Dedifferentiated amniotic fluid mesenchymal stem cell (primary cell): ENCODE results near the gene SPACDR.
"Not testable (repeated sequence)": the region's sequence is repeated elsewhere in the genome, so short reads cannot be mapped to it uniquely, and the experiment has no call there.

Experiments used
- DNase-seq: peaks from one replicate; pipeline ENCODE4 v3.0.0-alpha.2; 2016; ENCODE audit errors: extremely low spot score

SPACDR gene

DNA sequence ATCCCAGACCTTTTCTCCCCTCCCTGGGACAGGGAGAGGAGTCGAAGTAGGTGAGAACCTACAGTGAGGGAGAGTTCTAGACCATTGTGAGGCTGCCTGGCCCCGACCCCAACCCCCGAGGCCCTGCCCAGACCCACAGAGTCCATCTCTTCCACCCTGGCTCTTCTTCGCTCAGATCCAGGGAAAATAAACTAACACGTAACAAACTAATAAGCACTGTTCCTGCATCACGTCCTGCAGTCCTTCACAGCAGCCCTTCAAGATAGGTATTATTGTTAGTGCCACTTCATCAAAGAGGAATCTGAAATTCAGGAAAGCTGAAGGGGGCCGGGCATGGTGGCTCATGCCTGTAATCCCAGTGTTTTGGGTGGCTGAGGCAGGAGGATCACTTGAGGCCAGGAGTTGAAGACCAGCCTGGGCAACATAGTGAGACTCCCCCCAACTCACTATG, at the start of gene SPACDR:
Gene SPACDR, minus strand, starts transcription at position 51 of the 451 bp plus-strand sequence. CDS start 235 bp downstream, outside the sequence.
- no peak for DNase-seq

DNA sequence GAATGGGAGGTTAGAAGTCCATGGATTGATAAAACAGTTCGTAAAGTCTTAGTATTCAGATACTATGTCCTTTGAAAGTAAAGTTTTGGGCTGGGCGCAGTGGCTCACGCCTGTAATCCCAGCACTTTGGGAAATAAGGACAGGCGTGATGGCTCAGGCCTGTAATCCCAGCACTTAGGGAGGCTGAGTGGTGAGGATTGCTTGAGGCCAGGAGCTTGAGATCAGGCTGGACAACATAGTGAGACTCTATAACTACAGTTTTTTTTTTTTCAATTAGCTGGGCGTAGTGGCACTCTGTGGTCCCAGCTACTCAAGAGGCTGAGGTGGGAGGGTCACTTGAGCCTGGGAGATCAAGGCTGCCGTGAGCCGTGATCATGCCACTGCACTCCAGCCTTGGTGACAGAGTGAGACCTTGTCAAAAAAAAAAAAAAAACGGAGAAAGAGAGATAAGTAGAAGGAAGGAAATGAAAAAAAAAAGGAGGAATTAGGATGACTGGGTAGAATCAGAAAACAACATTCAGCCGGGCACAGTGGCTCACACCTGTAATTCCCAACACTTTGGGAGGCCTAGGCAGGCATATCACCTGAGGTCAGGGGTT, 49.3 kb upstream of the SPACDR start:
- DNase-seq, result no peak

DNA sequence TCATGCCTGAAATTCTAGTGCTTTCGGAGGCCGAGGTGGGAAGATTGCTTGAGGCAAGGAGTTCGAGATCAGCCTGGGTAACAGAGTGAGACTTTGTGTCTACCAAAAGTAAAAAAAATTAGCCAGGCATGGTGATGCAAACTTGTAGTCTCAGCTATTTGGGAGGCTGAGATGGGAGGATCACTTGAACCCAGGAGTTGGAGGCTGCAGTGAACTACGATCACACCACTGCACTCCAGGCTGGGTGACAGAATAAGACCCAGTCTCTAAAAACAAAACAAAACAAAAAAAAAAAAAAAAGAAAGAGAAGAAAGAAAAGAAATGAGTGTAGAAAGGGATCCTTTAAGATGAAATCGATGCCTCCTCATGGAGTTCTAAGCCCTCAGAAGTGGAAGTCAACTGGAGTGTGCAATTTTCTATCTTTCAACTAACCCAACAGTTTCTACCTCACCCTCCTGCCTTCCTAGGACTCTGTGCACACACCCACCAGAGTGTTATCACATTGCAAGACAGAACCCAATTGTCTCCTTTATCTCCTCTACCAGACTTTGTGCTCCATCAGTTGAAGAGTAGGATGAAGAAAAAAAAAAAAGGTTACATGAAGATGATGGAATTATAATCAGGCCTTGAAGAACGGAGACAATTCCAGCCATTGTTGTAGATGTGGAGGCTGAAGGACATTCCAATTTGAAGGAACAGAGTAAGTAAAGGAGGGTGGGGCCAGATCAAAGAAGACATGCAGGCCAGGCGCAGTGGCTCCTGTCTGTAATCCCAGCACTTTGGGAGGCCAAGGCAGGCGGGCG, 46.6 kb upstream of the SPACDR start:
- DNase-seq, result no peak

GRCh38 chr7:100509231-100509630, 45.2 kb upstream of the SPACDR start:
- DNase-seq, result no peak

- no peak for DNase-seq
Measured at GRCh38 chr7:100506356-100506923, 42.4 kb upstream of the SPACDR start.

DNA sequence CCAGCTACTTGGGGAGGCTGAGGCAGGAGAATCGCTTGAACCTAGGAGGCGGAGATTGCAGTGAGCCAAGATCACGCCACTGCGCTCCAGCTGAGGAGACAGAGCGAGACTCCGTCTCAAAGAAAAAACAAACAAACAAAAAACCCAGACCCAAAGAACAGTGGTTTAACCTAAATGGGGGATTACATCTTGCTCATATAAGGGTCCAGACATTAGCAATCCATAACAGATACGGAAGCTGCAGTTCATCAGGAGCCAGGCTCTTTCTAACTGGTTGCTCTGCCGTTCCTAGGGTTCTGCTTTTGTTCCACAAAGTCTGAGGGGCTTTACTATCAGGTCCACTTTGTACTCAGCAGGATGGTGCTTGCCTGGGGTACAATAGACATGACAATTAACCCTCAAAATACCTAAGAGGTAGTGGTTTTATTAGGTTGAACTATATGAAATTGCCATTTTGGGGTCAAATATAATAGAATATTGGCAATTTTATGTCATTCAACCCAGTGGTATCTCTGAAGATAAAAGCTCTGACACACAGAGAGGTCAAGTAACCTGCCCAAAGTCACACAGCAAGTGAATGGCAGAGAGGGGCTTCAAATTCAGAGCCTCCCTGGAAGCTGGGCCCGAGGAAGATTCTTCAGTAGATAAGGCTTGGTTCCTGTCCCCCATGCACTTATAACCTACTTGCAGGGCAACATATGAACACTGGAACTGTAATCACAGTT, 41.0 kb upstream of the SPACDR start:
- no peak for DNase-seq

- DNase-seq, result not testable (repeated sequence)
Measured at GRCh38 chr7:100504031-100504430, 40.0 kb upstream of the SPACDR start.

DNA sequence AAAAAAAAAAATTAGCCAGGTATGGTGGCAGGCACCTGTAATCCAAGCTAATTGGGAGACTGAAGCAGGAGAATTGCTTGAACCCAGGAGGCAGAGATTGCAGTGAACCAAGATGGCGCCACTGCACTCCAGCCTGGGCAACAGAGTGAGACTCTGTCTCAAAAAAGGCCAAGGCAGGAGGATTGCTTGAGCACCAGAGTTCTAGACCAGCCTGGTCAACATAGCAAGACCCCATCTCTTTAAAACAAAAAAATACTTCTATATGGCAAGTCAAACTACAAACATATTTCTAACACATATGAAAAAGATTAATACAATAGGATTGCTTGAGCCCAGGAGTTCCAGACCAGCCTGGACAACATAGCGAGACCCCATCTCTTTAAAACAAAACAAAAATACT, 36.7 kb upstream of the SPACDR start:
- not testable (repeated sequence) for DNase-seq

GRCh38 chr7:100496509-100496908, 32.4 kb upstream of the SPACDR start:
- DNase-seq, result no peak

DNA sequence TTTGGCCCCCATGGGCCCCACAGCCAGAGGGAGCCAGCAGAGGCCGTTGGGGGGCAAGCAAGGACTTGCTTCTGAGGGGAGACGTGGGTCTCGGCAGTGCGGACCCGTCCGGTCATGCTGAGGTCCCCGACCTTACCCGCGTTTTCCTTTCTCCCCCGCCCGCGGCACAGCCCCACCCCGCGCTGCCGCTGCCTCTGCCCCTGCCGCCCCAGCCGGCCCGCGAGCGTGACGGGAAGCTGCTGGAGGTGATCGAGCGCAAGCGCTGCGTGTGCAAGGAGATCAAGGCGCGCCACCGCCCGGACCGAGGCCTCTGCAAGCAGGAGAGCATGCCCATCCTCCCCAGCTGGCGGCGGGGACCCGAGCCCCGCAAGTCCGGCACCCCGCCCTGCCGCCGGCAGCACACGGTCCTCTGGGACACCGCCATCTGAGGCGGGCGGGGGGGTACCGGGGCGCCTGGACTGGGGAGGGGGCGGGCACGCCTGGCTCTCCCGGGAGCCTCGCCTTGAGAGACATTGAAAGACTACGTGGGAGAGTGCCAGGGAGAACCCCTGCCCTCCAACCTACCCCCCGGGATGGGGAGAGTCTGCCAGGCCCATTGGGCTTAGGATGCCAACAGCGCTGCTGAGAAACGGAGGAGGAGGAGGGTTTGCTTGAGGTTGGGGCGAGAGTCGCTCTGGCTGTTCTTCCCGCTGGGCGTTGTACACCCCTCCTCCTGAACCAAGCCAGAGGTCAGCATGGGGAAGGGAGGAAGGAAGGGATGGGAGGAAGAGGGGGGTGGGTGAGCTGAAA, 29.6 kb upstream of the SPACDR start:
- DNase-seq, result no peak

DNA sequence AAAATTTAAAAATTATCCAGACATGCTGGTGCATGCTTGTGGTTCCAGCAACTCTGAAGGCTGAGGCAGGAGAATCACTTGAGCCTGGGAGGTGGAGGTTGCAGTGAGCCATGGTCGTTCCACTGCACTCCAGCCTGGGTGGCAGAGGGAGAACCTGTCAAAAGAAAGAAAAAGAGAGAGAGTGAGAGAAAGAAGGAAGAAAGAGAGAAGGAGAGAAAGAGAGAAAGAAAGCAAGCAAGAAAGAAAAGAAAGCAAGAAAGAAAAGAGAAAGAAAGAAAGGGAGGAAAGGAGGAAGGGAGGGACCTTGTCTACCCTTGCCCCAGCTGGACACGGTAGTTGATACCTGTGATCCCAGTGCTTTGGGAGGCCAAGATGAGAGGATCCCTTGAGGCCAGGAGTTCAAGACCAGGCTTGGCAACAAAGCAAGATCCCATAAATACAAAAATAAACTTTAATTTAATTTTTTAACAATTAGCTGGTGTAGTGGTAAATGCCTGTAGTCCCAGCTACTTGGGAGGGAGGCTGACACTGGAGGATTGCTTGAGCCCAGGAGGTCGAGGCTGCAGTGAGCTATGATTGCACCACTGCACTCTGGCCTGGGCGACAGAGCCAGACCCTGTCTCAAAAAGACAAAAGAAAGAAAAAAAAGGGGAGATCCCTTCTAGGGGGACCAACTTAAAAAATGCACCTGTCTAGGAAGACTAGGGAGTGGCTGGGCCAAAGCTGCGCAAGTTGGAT, 28.8 kb upstream of the SPACDR start:
- no peak for DNase-seq

GRCh38 chr7:100491192-100491578, 27.1 kb upstream of the SPACDR start:
- DNase-seq, result no peak

DNA sequence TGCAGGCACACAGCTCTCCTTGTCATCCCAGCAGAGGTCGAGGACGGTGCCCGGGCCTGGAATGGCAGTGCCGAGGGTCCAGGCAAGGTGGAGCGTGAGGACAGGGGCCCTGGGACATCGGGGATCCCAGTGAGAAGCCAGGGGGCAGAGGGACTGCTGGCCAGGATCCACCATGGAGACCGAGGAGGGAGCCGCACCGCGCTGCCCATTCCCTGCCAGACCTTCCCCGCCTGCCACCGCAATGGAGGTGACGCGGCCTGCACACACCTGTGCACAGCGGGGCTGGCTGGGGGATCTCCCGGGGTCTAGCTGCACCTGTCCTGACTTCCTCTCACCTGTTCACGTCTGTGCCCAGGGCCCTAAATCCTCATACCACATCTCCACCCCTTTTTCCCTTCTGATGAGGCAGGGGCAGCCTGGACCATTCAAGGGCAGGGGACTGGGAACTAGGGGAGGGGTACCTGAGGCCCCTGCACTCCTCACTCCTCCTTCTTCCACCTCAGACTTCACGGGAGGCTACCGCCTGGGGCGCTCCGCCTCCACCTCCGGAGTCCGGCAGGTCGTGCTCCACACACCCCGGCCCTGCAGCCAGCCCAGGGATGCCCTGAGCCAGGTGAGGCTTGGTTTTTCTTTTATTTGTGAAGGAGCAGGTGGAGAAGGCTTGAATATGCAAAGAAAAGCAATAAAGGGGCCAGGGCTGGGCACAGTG, 26.6 kb upstream of the SPACDR start:
- DNase-seq, result no peak

- peak; percentile 51 for DNase-seq
Measured at GRCh38 chr7:100489824-100490223, 25.8 kb upstream of the SPACDR start.

- DNase-seq, result no peak
Measured at GRCh38 chr7:100489121-100489520, 25.1 kb upstream of the SPACDR start.

DNA sequence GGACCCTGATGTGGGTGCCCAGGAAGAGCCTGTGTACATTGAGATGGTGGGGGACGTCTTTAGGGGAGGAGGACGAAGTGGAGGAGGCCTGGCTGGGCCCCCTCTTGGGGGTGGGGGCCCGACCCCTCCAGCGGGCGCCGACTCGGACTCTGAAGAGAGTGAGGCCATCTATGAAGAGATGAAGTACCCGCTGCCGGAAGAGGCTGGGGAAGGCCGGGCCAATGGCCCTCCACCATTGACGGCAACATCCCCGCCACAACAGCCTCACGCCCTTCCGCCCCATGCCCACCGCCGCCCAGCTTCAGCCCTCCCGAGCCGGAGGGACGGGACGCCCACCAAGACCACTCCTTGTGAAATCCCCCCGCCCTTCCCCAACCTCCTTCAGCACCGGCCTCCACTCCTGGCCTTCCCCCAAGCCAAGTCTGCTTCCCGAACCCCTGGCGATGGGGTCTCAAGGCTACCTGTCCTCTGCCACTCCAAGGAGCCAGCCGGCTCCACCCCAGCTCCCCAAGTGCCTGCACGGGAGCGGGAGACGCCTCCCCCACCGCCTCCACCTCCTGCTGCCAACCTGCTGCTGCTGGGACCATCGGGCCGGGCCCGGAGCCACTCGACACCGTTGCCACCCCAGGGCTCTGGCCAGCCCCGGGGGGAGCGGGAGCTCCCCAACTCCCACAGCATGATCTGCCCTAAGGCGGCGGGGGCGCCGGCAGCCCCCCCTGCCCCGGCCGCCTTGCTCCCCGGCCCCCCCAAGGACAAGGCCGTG, 24.5 kb upstream of the SPACDR start:
- DNase-seq, result no peak

DNA sequence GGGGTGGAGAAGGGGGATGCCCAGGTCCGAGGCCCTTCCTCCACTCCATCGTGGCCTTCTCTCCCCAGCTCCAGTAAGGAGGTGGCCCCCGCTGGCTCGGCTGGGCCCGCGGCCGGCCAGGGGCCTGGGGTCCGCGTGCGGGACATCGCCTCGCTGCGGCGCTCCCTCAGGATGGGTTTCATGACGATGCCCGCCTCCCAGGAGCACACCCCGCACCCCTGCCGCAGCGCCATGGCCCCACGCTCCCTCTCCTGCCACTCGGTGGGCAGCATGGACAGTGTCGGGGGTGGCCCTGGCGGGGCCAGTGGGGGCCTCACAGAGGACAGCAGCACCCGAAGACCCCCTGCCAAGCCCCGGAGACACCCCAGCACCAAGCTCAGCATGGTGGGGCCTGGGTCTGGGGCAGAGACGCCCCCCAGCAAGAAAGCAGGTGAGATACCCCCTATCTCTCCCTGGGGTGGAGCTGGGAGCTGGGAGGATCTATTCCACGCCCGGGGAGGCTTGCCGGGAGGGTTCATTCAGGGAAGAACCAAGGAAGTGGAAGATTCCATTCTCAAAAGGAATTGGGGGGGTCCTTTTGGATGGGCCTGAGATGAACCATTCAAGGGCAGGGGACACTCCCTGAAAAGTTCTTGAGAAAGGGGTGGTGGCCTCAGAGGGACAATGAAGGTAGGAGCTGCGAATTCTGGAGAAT, 22.8 kb upstream of the SPACDR start:
- DNase-seq, result no peak

DNA sequence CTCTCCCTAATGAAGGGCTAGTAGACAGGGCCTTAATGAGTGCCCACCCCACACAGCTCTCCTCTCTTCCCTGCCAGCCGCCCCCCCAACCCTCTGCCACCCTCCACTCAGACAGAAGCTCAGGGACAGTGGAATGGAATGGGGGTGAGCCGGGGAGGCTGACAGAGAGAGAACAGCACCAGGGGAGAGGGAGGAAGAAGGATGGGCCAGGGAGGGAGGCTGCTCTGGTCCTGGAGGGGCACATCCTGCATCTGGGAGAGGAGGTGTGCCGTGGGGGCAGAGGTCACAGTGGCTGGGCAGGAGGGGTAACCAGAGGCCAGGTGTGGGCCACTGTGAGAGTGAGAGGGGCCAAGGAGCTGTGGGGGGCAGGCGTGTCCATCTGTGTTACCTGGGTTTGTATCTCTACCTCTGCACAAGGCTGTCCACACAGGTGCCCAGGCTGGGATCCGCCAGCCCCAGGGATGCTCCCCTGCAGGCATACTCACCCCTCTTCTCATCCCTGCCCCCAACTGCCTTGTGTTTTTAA, 22.1 kb upstream of the SPACDR start:
- DNase-seq, result no peak

GRCh38 chr7:100485471-100485876, 21.4 kb upstream of the SPACDR start:
- no peak for DNase-seq
